Measurements from ENCODE around the gene LTB.
"Not testable (repeated sequence)": the region's sequence is repeated elsewhere in the genome, so short reads cannot be mapped to it uniquely, and the experiment has no call there.

LTB gene

DNA sequence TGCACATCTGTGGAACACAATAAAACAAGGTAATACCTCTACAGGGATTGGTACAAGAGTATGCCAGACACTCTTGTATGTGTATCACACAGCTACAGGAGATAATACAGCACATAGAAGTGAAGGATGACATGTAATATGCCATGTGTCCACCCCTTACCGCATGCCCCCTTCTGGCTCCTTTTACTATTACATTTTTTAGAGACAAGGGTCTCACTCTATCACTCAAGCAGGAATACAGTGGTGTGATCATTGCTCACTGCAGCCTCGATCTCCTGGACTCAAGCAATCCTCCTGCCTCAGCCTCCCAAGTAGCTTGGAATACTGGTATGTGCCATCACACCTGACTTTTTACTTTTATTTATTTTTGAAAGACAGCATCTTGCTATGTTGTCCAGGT is 14.8 kb upstream of the LTB start:
- peak; percentile 88 for DNase-seq

DNA sequence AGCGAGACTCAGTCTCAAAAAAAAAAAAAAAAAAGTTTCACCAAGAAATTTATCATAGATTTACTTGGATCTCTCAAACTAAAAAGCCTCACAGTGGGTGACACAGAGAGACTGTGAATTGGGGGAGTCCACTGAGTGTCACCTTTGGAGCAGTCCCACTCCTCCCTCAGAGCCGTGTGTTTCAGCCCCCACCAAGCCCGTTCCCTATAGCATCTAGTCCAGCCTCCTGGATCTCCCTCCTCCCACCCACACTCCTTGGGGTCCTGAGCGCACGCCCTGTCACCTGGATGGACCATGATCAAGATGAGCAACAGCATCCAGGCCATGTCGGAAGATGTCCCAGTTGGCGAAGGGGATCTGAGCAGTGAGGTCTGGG is 10.2 kb upstream of the LTB start:
- no peak for DNase-seq

DNA sequence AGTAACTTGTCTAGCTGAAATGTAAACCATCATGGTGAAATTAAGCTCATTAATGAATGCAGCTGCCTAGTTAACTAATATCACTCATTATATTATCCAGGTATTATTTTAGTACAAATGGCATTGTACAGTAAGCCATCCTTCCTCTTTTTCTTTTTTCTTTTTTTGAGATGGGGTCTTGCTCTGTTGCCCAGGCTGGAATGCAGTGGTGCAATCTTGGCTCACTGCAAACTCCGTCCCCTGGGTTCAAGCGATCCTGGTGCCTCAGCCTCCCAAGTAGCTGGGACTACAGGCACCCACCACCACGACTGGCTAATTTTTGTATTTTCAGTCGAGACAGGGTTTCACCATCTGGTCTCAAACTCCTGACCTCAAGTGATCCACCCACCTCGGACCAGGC is 8.5 kb upstream of the LTB start:
- DNase-seq = not testable (repeated sequence)

DNA sequence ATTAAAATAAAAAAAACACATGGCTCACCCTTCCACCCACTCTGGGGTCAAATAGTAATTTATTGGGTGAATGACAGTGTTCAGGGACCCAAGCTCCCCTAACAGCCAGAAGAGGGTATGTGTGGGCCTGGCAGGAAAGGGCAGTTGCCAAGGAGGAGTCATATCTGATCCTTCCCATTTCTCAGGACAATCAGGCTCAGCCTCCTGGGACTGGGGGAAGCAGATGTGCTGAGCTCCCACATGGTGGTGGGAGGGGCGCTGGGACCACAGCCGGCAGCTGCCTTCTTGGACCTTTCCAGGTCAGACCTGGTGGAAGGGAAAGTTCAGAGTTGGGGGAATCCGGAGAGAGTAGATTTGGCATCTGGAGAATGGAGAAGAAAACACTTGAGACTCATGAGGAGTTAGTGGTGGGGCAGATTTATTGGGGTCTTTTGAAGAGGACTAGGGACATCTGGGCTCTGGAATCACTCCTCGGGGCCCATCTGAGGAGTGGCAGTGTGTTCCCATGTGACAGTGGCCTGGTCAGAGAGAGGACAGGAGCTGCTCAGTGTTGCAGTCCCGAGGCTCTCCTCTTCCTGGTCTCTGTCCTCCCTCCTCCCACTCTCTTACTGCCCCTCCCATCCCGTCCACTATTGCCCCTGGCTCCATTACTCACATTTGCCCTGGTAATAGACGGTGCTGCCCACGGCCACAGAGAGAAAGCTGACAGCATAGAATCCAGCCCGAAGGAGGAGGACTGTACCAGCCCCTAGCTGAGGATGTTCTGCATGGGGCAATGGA is 6.8 kb upstream of the LTB start:
- no peak for DNase-seq

DNA sequence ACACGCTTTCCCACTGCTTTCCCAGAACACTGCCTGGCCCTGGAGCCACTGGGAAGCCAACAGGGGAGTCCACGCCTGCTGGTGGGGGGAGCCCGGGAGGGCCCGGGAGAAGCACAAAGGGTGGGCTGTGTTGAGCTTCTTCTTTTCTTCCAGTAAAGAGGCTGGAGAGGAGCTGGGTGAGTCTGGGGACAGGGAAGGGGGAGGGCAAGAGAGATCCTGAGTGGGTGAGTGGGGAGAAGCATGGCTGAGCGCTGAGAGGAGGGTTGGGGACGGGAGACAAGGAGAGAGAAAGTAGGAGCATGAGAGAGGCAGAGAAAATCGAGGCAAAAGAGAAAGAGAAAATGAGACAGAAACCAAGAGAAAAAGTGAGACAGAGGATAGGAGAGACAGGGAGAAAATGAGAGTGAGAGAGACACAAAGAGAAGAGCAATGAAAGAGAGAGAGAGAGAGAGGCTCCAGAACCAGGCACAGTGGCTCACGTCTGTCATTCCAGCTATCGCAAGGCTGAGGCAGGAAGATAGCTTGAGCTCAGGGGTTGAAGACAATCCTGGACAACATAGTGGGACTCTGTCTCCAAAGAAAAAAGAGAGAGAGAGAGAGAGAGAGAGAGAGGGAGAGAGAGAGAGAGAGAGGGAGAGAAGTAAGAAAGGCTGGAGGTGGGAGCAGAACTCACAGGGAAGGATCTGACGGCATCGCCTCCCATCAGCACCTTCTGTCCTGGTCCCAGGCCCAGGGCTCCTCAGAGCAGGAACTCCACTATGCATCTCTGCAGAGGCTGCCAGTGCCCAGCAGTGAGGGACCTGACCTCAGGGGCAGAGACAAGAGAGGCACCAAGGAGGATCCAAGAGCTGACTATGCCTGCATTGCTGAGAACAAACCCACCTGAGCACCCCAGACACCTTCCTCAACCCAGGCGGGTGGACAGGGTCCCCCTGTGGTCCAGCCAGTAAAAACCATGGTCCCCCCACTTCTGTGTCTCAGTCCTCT is 5.9 kb upstream of the LTB start:
- no peak for DNase-seq

DNA sequence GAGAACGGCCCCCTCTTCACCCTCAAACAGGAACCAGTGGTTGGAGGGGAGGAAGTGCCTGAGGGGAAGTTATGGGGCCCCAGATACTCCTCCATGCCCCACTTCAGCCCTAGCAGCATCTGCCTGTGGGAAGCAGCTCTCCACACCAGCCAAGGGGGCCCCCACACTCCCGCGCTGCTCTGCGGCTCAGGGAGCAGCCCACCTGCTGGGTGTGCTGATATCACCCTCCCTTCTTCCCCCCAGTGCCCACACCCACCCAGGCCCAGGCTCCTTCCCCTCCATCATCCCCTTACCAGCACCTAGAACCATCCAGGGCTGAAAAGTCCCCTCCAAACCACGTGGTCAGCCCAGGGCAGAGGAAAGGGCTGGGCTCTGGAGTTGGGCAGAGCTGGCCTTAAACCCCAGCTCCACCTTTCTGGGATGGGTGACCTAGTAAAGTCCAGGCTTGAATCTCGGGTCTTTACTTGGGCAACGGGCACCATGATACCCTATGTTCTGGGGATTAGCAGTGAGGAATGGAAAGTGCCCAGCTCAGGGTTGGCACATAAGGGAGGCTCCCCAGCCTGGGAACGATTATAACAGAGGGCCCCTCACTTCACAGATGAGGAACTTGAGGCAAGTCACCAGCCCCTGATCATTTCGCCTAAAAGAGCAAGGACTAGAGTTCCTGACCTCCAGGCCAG is 4.5 kb upstream of the LTB start:
- DNase-seq = peak; percentile 75

DNA sequence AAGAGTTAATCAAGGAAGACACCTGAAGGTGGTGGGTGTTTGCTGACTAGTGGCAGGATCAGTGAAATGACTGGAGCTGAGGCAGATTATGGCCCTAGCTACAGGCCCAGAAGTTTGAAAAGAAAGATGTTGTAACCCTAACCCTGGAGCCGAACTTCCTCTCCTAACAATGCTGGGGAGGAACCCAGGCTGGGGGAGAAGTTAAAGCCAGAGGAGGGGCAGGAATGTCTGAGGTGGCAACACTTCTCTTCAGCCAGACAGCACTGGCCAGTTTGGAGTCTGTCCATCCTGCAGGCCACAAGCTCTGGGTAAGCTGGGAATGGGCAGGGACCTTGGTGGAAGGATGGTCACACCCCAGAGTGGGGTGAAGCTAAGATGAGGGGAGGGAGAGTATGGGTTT is 3.8 kb upstream of the LTB start, which contains the start of gene LST1:
Gene LST1, plus strand, starts transcription at position 270 of the 400 bp plus-strand sequence. CDS start 1,023 bp downstream, outside the sequence.
- peak; percentile 55 for DNase-seq

DNA sequence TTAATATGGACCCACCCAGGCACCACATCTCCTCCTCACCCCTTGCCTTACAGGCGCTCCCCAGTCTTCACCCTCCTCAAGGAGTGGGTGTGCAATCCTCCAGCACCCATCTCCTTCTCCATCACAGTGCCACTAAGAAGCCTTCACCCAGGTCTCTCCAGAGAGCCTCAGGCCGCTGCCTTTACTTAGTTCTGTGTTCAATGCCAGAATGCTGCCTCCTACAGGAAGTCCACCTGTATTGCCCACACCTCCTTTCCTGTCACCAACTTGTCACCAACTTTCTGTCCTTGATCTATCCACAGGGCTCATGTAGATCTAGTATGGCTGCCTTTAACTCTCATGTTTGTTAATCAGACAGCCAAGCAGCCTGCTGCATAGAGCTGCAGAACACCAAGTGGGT is 3.3 kb upstream of the LTB start:
- DNase-seq = peak; percentile 73

DNA sequence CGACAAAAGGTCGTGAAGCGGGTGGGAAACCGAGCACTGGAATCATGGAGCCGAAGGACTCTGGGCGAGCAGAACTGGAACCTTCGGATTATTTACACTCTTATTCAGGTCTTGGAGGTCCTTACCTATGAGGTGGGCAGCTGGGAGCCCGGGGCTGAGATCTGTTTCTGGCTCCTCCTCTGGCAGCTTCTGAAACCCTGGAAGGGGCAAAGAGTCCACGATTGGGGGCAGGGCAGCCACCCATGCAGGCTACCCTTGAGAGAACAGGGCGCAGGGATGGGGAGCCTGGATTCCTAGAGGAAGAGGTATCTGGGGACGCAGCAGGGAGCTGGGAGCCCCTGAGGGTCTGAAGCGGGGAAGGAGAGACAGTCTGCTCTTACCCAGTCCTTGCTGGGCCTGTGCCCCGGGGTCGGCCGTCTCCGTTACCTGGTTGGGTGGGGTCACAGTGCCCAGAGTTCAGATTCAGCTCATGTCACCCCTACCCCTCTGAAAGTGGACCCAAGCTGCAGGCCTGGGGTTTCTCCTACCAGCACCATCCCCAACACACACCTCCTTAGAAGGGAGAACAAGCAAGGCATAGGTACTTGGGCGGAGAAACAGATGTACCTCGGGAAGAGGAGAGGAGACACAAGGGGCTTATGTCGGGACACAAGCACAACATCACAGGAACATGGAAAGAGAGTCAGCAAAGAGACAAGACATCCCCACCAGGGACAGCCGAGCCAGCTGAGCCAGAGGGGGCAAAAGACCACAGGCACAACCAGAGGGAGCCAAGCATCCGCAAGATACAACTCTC is 592 bp downstream of the LTB start:
- DNase-seq = peak; percentile 38

DNA sequence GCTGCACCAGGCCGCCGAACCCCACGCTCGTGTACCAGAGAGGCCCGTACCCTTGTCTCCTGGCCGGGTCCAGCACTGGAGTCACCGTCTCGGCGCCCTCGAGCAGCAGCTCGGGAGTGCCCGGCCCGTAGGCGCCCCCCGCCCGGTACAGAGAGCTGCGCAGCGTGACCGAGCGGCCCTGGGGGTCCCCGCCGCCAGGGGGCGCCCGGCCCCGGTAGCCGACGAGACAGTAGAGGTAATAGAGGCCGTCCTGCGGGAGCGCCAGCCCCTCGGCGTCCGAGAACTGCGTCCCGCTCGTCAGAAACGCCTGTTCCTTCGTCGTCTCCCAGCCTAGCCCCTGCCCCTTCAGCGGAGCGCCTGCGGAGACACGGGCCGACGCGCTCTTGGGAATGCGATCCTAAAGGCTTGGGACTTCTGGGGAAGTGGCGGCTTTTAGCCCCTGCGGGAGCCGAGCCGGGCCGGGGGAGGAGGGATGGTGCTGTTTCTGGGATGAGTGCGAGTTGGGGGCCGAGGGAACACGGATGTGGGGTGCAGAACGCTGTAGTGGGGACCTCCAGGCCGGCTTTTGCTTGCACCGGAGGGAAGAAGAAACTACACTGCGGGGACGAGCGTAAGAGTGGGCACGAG is 1.3 kb downstream of the LTB start:
- DNase-seq = peak; percentile 89

DNA sequence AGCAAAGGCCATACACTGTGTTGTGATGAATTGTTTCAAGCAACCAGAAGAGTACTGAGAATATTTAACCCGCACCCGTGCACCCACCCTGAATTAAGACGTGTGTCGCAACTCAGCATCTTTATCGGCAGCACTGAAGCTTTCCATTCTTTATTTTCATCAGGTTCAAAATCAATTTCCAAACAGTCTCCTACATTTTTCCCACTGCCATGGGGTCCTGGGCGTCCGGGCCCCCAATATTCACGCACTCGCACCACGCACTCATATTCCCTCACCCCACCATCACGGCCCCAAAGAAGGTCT is 1.8 kb downstream of the LTB start:
- DNase-seq = no peak

DNA sequence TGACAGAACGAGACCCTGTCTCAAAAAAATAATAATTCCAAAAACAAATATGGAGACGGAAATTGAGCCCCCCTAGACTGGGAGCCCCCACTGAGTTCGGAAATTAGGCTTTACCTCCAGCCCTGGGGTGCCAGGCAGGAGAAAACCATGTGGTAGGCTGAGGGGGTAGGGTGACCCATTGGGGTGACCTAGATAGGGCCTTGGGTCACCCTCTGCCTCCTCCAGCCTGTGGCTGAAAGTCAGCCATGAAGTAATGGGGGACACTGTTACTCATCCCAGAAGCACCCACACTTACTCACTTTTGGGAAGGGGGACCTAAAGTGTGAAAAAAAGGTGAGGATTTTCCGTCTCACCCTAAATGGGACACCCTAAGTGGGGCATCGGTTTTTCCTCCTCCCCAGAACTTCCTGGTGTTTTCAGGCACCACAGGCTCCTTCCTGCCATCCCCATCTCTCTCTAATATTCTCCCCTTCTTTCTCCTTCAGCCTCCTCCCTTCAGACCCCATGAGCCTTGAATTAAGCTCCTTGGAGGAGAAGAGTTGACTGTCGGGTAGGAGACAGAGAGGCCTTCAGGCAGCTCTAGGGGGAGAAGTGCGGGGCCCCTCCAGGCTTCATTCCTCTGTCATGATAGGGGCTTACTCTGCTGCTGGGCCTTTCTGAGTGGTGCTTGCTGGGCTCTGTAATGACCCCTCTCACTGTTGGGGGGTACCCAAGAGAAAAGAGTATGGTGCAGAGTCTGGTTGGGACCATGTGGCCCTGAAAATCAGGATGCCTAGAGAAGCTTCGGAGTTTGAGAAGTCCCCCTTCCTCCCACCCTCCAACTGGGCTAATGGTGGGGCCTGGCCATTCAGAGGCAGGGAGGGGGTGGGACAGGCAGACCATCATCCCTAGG is 2.4 kb downstream of the LTB start:
- DNase-seq = no peak

DNA sequence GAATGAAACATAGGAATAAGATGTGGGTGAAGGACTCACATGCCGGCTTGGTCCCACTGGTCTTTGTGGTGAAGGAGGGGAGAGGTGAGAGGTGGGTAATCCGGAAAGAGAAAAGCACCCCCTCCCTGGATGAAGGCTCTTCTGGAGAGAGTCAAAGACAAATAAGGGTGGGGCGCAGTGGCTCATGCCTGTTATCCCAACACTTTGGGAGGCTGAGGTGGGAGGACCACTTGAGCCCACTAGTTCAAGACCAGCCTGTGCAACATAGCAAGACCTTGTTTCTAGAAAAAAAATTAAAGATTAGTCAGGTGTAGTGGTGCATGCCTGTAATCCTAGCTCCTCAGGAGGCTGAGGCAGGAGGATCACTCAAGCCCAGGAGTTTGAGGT is 3.1 kb downstream of the LTB start:
- DNase-seq = no peak

DNA sequence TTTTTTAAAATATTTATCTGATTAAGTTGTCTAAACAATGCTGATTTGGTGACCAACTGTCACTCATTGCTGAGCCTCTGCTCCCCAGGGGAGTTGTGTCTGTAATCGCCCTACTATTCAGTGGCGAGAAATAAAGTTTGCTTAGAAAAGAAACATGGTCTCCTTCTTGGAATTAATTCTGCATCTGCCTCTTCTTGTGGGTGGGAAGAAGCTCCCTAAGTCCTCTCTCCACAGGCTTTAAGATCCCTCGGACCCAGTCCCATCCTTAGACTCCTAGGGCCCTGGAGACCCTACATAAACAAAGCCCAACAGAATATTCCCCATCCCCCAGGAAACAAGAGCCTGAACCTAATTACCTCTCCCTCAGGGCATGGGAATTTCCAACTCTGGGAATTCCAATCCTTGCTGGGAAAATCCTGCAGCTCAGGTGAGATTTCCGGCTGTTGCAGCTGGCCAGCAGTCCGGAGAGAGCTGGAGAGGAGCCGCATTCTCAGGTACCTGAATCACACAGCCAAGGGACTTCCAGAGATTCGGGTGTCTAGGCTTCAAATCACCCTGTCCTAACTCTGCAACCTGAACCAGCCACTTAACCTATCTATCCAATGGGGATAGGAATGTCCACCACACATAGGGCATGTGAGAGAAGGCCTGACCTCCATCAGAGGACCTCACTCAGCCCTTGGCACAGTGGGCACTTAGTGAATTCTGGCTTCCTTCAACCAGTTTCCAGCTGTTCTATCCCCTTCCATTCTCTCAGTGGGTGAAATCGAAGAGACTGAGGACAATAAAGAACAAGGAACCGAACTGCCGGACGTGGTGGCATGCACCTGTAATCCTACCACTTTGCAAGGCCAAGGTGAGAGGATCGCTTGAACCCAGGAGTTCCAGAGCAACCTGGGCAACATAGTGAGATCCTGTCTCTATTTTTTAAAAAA is 3.8 kb downstream of the LTB start:
- DNase-seq = no peak

DNA sequence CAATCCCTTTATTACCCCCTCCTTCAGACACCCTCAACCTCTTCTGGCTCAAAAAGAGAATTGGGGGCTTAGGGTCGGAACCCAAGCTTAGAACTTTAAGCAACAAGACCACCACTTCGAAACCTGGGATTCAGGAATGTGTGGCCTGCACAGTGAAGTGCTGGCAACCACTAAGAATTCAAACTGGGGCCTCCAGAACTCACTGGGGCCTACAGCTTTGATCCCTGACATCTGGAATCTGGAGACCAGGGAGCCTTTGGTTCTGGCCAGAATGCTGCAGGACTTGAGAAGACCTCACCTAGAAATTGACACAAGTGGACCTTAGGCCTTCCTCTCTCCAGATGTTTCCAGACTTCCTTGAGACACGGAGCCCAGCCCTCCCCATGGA is 4.7 kb downstream of the LTB start:
- no peak for DNase-seq

DNA sequence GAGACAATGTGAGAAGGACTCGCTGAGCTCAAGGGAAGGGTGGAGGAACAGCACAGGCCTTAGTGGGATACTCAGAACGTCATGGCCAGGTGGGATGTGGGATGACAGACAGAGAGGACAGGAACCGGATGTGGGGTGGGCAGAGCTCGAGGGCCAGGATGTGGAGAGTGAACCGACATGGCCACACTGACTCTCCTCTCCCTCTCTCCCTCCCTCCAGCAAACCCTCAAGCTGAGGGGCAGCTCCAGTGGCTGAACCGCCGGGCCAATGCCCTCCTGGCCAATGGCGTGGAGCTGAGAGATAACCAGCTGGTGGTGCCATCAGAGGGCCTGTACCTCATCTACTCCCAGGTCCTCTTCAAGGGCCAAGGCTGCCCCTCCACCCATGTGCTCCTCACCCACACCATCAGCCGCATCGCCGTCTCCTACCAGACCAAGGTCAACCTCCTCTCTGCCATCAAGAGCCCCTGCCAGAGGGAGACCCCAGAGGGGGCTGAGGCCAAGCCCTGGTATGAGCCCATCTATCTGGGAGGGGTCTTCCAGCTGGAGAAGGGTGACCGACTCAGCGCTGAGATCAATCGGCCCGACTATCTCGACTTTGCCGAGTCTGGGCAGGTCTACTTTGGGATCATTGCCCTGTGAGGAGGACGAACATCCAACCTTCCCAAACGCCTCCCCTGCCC is 5.2 kb downstream of the LTB start:
- DNase-seq = no peak

DNA sequence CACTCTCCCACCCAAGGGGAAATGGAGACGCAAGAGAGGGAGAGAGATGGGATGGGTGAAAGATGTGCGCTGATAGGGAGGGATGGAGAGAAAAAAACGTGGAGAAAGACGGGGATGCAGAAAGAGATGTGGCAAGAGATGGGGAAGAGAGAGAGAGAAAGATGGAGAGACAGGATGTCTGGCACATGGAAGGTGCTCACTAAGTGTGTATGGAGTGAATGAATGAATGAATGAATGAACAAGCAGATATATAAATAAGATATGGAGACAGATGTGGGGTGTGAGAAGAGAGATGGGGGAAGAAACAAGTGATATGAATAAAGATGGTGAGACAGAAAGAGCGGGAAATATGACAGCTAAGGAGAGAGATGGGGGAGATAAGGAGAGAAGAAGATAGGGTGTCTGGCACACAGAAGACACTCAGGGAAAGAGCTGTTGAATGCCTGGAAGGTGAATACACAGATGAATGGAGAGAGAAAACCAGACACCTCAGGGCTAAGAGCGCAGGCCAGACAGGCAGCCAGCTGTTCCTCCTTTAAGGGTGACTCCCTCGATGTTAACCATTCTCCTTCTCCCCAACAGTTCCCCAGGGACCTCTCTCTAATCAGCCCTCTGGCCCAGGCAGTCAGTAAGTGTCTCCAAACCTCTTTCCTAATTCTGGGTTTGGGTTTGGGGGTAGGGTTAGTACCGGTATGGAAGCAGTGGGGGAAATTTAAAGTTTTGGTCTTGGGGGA is 6.1 kb downstream of the LTB start:
- DNase-seq = no peak

DNA sequence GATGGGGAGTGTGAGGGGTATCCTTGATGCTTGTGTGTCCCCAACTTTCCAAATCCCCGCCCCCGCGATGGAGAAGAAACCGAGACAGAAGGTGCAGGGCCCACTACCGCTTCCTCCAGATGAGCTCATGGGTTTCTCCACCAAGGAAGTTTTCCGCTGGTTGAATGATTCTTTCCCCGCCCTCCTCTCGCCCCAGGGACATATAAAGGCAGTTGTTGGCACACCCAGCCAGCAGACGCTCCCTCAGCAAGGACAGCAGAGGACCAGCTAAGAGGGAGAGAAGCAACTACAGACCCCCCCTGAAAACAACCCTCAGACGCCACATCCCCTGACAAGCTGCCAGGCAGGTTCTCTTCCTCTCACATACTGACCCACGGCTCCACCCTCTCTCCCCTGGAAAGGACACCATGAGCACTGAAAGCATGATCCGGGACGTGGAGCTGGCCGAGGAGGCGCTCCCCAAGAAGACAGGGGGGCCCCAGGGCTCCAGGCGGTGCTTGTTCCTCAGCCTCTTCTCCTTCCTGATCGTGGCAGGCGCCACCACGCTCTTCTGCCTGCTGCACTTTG is 6.8 kb downstream of the LTB start, which contains the start of gene TNF:
Gene TNF, plus strand, starts transcription at position 231 of the 567 bp plus-strand sequence. Its CDS starts 177 bp downstream, at position 408.
- no peak for DNase-seq
